Ascending aorta (tissue), 2 donors: ENCODE results near the gene EPN3. TPM values are rescaled to one million over a fixed set of nuclear protein-coding genes. Genes with fewer than 3 reads are reported as not detected.

Source experiments
- DNase-seq, 2 donors: peaks; one replicate each; pipeline ENCODE4 v3.0.0-alpha.2; 2019; ENCODE audit warnings: low spot score in 2 of 2
- H3K27ac ChIP-seq, 2 donors: fragments of 200-600 bp; sonication (generic); one replicate each; pipeline ENCODE4 v1.5.1; 2016 to 2017; ENCODE audit warnings: mild to moderate bottlenecking in 1 of 2
- H3K27me3 ChIP-seq: fragments of 200-600 bp; sonication (generic); one replicate; pipeline ENCODE4 v1.5.1; 2017
- H3K36me3 ChIP-seq, 2 donors: fragments of 200-600 bp; sonication (generic); one replicate each; pipeline ENCODE4 v1.5.1; 2016
- H3K4me1 ChIP-seq, 2 donors: fragments of 200-600 bp; sonication (generic); one replicate each; pipeline ENCODE4 v1.5.1; 2016 to 2017; ENCODE audit warnings: mild to moderate bottlenecking in 1 of 2
- H3K4me3 ChIP-seq, 2 donors: fragments of 200-600 bp; sonication (generic); one replicate each; pipeline ENCODE4 v1.5.1; 2016 to 2017; ENCODE audit warnings: mild to moderate bottlenecking in 1 of 2
- H3K9me3 ChIP-seq, 2 donors: fragments of 200-600 bp; sonication (generic); one replicate each; pipeline ENCODE4 v1.5.1; 2016
- CTCF ChIP-seq, 3 experiments: fragments of 200-600 bp in 2 of 3; fragments of 450-650 bp in 1 of 3; sonication (generic) in 2 of 3; IDR thresholded peaks; one replicate each; pipeline ENCODE4 v1.5.1; 2016 to 2019; ENCODE audit warnings: antibody characterized with exemption in 3 of 3, mild to moderate bottlenecking in 1 of 3, moderate library complexity in 1 of 3
- intact Hi-C: fragments of 100-400 bp; cut with DNase I; formaldehyde crosslinking; loops from one replicate; pipeline ENCODE4 v1.15.1; 2023
- total RNA-seq: library from RNA; depleted of rRNA; stranded (reverse); fragments of >200 nt; gene quantifications from one replicate; pipeline ENCODE4 v1.1.0, GENCODE V29; 2016

Gene EPN3
- total RNA-seq, 1 donor from 2014 or later = 0.85 TPM

- DNase-seq = no peak
- Histone ChIP-seq H3K36me3 (no peaks in the 10 kb centered on the region), H3K4me3 (no peak overlapping the region), H3K4me1 (no peaks in the 10 kb centered on the region), H3K27me3 (no peaks in the 10 kb centered on the region), H3K9me3 (no peaks in the 10 kb centered on the region), H3K27ac (no peak overlapping the region)
- intact Hi-C loops = no loop called here
- TF ChIP-seq CTCF (IDR thresholded peaks at IDR 0.05) = no peak
Measured at GRCh38 chr17:50518384-50519023, 14.0 kb upstream of the EPN3 start.

GRCh38 chr17:50519141-50519834, 13.2 kb upstream of the EPN3 start:
- Histone ChIP-seq H3K9me3 (no peaks in the 10 kb centered on the region), H3K4me1 (no peaks in the 10 kb centered on the region), H3K4me3 (no peak overlapping the region), H3K36me3 (no peaks in the 10 kb centered on the region), H3K27ac (no peak overlapping the region), H3K27me3 (no peaks in the 10 kb centered on the region)
- intact Hi-C loops = no loop called here
- no peak for DNase-seq
- no peak for TF ChIP-seq CTCF (IDR thresholded peaks at IDR 0.05)

GRCh38 chr17:50520483-50520882, 12.1 kb upstream of the EPN3 start:
- Histone ChIP-seq H3K36me3 (no peaks in the 10 kb centered on the region), H3K4me1 (no peaks in the 10 kb centered on the region), H3K27me3 (no peaks in the 10 kb centered on the region), H3K4me3 (no peak overlapping the region), H3K9me3 (no peaks in the 10 kb centered on the region), H3K27ac (no peak overlapping the region)
- intact Hi-C loops = no loop called here
- DNase-seq = no peak
- no peak for TF ChIP-seq CTCF (IDR thresholded peaks at IDR 0.05)

GRCh38 chr17:50521514-50521913, 11.0 kb upstream of the EPN3 start:
- intact Hi-C loops = no loop called here
- Histone ChIP-seq H3K9me3 (no peaks in the 10 kb centered on the region), H3K27ac (no peak overlapping the region), H3K27me3 (no peaks in the 10 kb centered on the region), H3K36me3 (no peaks in the 10 kb centered on the region), H3K4me3 (no peak overlapping the region), H3K4me1 (no peaks in the 10 kb centered on the region)
- TF ChIP-seq CTCF (IDR thresholded peaks at IDR 0.05) = no peak
- no peak for DNase-seq

GRCh38 chr17:50522766-50523165, 9.8 kb upstream of the EPN3 start:
- no peaks in the 10 kb centered on the region for H3K36me3 ChIP-seq
- intact Hi-C loops = no loop called here
- H3K27me3 ChIP-seq = no peaks in the 10 kb centered on the region
- H3K4me1 ChIP-seq = no peaks in the 10 kb centered on the region
- H3K27ac ChIP-seq = no peak overlapping the region
- no peak for DNase-seq
- no peaks in the 10 kb centered on the region for H3K9me3 ChIP-seq
- no peak for TF ChIP-seq CTCF (IDR thresholded peaks at IDR 0.05)
- H3K4me3 ChIP-seq = no peak overlapping the region
